A673 (cell line): ENCODE measurements around the gene KIF3A.

Source experiments
- EZH2 ChIP-seq: fragments of 200-600 bp; sonication (generic); IDR thresholded peaks from 2 replicates; pipeline ENCODE4 v1.6.1; 2017; ENCODE audit warnings: borderline replicate concordance, low read depth, mild to moderate bottlenecking, mixed read lengths, antibody characterized with exemption, low read length; ENCODE audit not compliant: poor library complexity, severe bottlenecking
- TF ChIP-seq, protein P1 (sequence below): fragments of 300-800, 200-600 bp; sonication (generic); conservative IDR thresholded peaks from 2 replicates; pipeline ENCODE4 v1.5.1; 2017; ENCODE audit warnings: low read depth, mild to moderate bottlenecking, antibody characterized with exemption, low read length, moderate library complexity, mixed read lengths

DNA sequence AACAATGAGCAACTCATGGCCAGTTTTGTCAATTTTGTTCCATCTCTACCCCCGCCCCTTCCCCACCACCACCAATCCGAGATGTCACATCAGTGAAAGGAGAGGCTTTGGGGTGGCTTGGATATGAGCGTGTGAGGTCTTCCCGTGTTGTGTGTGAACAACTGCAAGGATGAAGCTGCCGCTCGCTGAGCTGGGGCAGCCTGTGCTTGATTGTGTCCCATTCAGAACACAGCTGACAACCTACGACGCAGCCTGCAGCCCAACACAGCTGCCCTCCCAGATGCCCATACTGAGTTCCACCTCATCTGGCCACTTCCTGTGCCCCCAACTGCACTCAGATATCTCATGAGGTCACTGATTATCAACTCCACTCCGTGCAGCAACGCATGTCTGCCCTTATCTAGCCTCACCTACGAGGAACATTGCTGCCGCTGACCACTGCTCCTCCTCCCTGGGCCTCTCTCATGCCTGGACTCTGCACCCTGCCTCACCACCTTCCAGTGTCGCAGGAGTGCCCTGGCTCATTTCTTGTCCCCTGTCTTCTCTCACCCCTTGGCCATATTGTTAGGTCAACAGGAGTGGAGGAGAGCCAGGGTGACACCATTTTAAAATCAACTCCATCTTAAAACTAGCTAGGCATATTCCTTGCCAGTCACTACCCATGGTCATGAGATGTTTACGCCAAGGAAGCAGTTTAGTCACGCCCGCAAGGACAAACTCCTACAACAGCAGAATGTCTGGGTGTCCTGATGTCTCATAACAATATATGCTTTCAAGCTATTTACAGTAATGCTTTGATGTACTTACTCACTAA lies 70.8 kb downstream of the KIF3A start:
- no peak for TF ChIP-seq EZH2
- TF ChIP-seq, protein P1, sequence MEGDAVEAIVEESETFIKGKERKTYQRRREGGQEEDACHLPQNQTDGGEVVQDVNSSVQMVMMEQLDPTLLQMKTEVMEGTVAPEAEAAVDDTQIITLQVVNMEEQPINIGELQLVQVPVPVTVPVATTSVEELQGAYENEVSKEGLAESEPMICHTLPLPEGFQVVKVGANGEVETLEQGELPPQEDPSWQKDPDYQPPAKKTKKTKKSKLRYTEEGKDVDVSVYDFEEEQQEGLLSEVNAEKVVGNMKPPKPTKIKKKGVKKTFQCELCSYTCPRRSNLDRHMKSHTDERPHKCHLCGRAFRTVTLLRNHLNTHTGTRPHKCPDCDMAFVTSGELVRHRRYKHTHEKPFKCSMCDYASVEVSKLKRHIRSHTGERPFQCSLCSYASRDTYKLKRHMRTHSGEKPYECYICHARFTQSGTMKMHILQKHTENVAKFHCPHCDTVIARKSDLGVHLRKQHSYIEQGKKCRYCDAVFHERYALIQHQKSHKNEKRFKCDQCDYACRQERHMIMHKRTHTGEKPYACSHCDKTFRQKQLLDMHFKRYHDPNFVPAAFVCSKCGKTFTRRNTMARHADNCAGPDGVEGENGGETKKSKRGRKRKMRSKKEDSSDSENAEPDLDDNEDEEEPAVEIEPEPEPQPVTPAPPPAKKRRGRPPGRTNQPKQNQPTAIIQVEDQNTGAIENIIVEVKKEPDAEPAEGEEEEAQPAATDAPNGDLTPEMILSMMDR = no peak
